ENCODE data around the gene SBNO2.

DNA sequence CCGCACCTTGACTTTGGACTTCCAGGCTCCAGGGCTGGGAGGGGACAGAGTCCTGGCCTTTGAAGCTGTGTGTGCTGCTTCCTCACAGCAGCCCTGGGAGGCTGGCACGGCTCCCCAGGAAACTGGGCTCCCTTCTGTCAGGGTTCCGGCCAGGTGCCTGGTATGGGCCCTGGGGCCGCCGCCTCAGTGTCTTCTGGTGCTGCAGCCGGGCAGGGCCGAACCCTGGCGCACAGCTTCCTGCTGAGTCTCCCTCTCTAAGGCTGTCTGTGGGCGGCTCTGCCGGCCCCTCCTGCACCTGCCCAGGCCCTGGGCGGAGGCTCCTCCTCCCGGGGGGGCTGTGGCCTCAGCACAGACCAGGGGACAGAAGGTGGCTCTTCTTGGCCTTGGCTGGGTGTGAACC is 37.9 kb downstream of the SBNO2 start:
- TF ChIP-seq, protein P1, sequence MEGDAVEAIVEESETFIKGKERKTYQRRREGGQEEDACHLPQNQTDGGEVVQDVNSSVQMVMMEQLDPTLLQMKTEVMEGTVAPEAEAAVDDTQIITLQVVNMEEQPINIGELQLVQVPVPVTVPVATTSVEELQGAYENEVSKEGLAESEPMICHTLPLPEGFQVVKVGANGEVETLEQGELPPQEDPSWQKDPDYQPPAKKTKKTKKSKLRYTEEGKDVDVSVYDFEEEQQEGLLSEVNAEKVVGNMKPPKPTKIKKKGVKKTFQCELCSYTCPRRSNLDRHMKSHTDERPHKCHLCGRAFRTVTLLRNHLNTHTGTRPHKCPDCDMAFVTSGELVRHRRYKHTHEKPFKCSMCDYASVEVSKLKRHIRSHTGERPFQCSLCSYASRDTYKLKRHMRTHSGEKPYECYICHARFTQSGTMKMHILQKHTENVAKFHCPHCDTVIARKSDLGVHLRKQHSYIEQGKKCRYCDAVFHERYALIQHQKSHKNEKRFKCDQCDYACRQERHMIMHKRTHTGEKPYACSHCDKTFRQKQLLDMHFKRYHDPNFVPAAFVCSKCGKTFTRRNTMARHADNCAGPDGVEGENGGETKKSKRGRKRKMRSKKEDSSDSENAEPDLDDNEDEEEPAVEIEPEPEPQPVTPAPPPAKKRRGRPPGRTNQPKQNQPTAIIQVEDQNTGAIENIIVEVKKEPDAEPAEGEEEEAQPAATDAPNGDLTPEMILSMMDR (conservative IDR thresholded peaks at IDR 0.05; ENCODE audit: low read length), result no peak
- TF ChIP-seq EZH2phosphoT487 (IDR thresholded peaks at IDR 0.05; ENCODE audit: borderline replicate concordance), result no peak

Data from Loucy (cell line).